GM13976 (cell line): ENCODE results near the gene RPS6KA3.

ENCODE experiments used
- DNase-seq: peaks from one replicate; pipeline ENCODE4 v3.0.0; 2012; ENCODE audit warnings: low spot score
- CTCF ChIP-seq: IDR thresholded peaks from 2 replicates; pipeline ENCODE4 v1.5.1; 2012; ENCODE audit warnings: borderline replicate concordance, mild to moderate bottlenecking; ENCODE audit not compliant: insufficient read depth; ENCODE audit errors: extremely low read depth, missing control alignments, control extremely low read depth
- in situ Hi-C: fragments of 300-500 bp; cut with MboI; formaldehyde crosslinking; loops from one replicate; pipeline ENCODE4 v1.12.0; 2022; ENCODE audit warnings: low sequenced_read_pairs, mixed read lengths, inconsistent platforms; ENCODE audit not compliant: unreplicated experiment

The RPS6KA3 gene

DNA sequence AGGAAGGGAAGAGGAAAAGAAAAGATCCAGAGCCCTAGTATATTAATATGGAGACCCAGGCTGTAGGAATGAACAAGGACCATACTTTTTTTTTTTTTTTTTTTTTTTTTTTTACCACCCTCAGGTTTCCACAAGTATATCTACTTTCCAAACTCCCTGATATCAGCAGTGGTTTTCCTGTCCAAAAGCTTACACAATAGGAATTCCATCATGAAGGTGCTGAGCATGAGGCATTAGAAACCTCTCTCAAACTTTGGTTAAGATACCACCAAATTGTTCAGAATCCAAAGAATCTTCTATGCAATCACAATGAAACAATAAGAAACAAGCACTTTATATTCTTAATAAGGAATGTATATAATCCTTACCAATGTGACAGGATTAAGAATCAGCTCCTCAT is 26.5 kb downstream of the RPS6KA3 start:
- in situ Hi-C loops: loop anchor here (10.0 kb wide), 1 partner anchor 205 kb away; no protein-coding TSS in a partner anchor
- no peak for TF ChIP-seq CTCF
- DNase-seq: no peak

GRCh38 chrX:20237864-20238263 is 28.8 kb downstream of the RPS6KA3 start:
- no peak for TF ChIP-seq CTCF
- in situ Hi-C loops: no loop called here
- no peak for DNase-seq

GRCh38 chrX:20235755-20236154 is 31.0 kb downstream of the RPS6KA3 start:
- no peak for DNase-seq
- TF ChIP-seq CTCF: no peak
- in situ Hi-C loops: no loop called here

DNA sequence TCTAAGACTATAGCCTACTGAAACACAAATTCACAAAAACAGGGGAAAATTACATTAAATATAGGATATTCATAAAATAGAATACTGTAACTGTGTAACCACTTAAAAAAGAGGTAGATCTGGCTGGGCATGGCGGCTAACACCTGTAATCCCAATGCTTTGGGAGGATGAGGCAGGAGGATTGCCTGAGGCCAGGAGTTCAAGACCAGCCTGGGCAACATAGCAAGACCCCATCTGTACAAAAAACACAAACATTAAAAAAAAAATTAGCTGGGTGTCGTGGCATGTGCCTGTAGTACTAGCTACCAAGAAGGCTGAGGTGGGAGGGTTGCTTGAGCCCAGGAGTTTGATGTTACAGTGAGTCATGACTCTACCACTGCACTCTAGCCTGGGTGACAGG is 33.4 kb downstream of the RPS6KA3 start:
- no peak for TF ChIP-seq CTCF
- in situ Hi-C loops: no loop called here
- DNase-seq: no peak

GRCh38 chrX:20231598-20231997 is 35.1 kb downstream of the RPS6KA3 start:
- in situ Hi-C loops: no loop called here
- no peak for TF ChIP-seq CTCF
- DNase-seq: no peak

DNA sequence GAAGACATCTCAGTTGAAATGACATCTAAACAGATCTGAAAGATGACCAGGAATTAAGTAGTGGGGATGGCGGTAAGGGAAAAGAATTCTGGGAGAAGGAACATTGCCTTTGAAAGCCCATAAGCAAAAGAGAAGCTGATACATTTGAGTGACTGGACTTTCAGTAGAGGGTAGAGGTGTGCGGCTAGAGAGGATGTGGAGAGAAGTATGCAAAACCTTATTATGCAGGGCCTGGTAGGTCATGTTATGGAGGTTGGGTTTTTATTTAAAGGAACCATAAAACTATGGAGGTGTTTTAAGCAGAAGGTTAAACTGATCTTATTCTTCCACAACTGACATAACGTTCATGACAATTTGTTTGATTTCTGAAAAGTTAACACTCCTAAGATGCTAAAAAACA is 36.3 kb downstream of the RPS6KA3 start:
- TF ChIP-seq CTCF: no peak
- DNase-seq: no peak

GRCh38 chrX:20229155-20229554 is 37.6 kb downstream of the RPS6KA3 start:
- TF ChIP-seq CTCF: no peak
- no peak for DNase-seq
- in situ Hi-C loops: no loop called here

More for the DNA sequence above, 36.3 kb downstream of the RPS6KA3 start:
- in situ Hi-C loops: no loop called here
